Right ventricle myocardium inferior (tissue), 1 donor: ENCODE measurements around the gene SLC8A1. TPM values are rescaled to one million over a fixed set of nuclear protein-coding genes. Genes with fewer than 3 reads are reported as not detected.

ENCODE experiments used
- ATAC-seq: fragments of 200-7000 bp; cut with Tn5 transposase; one replicate; pipeline ENCODE4 v1.9.1; 2020; ENCODE audit warnings: mild to moderate bottlenecking, moderate library complexity
- DNase-seq: peaks from one replicate; pipeline ENCODE4 v3.0.0; 2021; ENCODE audit errors: missing footprints
- intact Hi-C: fragments of 100-400 bp; cut with DNase I; formaldehyde crosslinking; loops from one replicate; pipeline ENCODE4 v1.11.0; 2022
- total RNA-seq: library from RNA; stranded (reverse); fragmentation: NEBNext Ultra II Directional; extraction: Animal tissue kit (Norgen Biotek cat#: 25700); gene quantifications from one replicate; pipeline ENCODE4 v1.2.1, GENCODE V29; 2021
- donor health status: DM: no; HTN: yes; CAD: no; lungs with severe emphysema.

Gene SLC8A1
- total RNA-seq, 1 donor from 2014 or later = 999 TPM

GRCh38 chr2:40370007-40370395 is 81.9 kb downstream of the SLC8A1 start:
- DNase-seq (no peak), ATAC-seq (no peak)
- intact Hi-C loops = no loop called here

- DNase-seq = no peak
- intact Hi-C loops = loop anchor here (10.0 kb wide), 1 partner anchor 145 kb away; no protein-coding TSS in a partner anchor
- no peak for ATAC-seq
Observed at GRCh38 chr2:40369267-40370006, 82.5 kb downstream of the SLC8A1 start.

- DNase-seq (no peak), ATAC-seq (no peak)
- intact Hi-C loops = loop anchor here (10.0 kb wide), 1 partner anchor 147 kb away; no protein-coding TSS in a partner anchor
Observed at GRCh38 chr2:40367652-40368051, 84.2 kb downstream of the SLC8A1 start.

GRCh38 chr2:40367032-40367431 is 84.9 kb downstream of the SLC8A1 start:
- DNase-seq = no peak
- ATAC-seq = no peak
- intact Hi-C loops = loop anchor here (10.0 kb wide), 1 partner anchor 148 kb away; no protein-coding TSS in a partner anchor

- ATAC-seq (no peak), DNase-seq (no peak)
- intact Hi-C loops = loop anchor here (10.0 kb wide), 1 partner anchor 150 kb away; no protein-coding TSS in a partner anchor
Observed at GRCh38 chr2:40364151-40364874, 87.6 kb downstream of the SLC8A1 start.

- intact Hi-C loops = loop anchor here (10.0 kb wide), 1 partner anchor 151 kb away; no protein-coding TSS in a partner anchor
- ATAC-seq (no peak), DNase-seq (no peak)
Observed at GRCh38 chr2:40363631-40364030, 88.3 kb downstream of the SLC8A1 start.

- DNase-seq = no peak
- intact Hi-C loops = loop anchor here (10.0 kb wide), 1 partner anchor 152 kb away; no protein-coding TSS in a partner anchor
- ATAC-seq = no peak
Observed at GRCh38 chr2:40363231-40363630, 88.7 kb downstream of the SLC8A1 start.

GRCh38 chr2:40361478-40361877 is 90.4 kb downstream of the SLC8A1 start:
- ATAC-seq = no peak
- intact Hi-C loops = loop anchor here (10.0 kb wide), 1 partner anchor 153 kb away; no protein-coding TSS in a partner anchor

GRCh38 chr2:40360652-40361051 is 91.2 kb downstream of the SLC8A1 start:
- DNase-seq (no peak), ATAC-seq (peak; percentile 20)
- intact Hi-C loops = loop anchor here (10.0 kb wide), 1 partner anchor 154 kb away; no protein-coding TSS in a partner anchor

More at GRCh38 chr2:40361478-40361877, 90.4 kb downstream of the SLC8A1 start:
- no peak for DNase-seq

- ATAC-seq = no peak
- DNase-seq = no peak
- intact Hi-C loops = loop anchor here (10.0 kb wide), 1 partner anchor 155 kb away; no protein-coding TSS in a partner anchor
Observed at GRCh38 chr2:40359811-40360210, 92.1 kb downstream of the SLC8A1 start.

GRCh38 chr2:40358783-40359182 is 93.1 kb downstream of the SLC8A1 start:
- intact Hi-C loops = no loop called here
- DNase-seq (no peak), ATAC-seq (no peak)

- DNase-seq (no peak), ATAC-seq (no peak)
- intact Hi-C loops = no loop called here
Observed at GRCh38 chr2:40357667-40358066, 94.2 kb downstream of the SLC8A1 start.

- no peak for ATAC-seq
- intact Hi-C loops = no loop called here
- DNase-seq = no peak
Observed at GRCh38 chr2:40355451-40355850, 96.4 kb downstream of the SLC8A1 start.

- intact Hi-C loops = no loop called here
- ATAC-seq (peak; percentile 61), DNase-seq (no peak)
Observed at GRCh38 chr2:40353231-40353630, 98.7 kb downstream of the SLC8A1 start.

GRCh38 chr2:40352703-40353099 is 99.2 kb downstream of the SLC8A1 start:
- intact Hi-C loops = no loop called here
- peak; percentile 9 for ATAC-seq
- no peak for DNase-seq

- intact Hi-C loops = no loop called here
- ATAC-seq = no peak
Observed at GRCh38 chr2:40352041-40352702, 99.7 kb downstream of the SLC8A1 start.

GRCh38 chr2:40348665-40349064 is 103.2 kb downstream of the SLC8A1 start:
- no peak for DNase-seq
- intact Hi-C loops = no loop called here
- ATAC-seq = no peak

More at GRCh38 chr2:40352041-40352702, 99.7 kb downstream of the SLC8A1 start:
- DNase-seq = no peak

GRCh38 chr2:40348038-40348437 is 103.9 kb downstream of the SLC8A1 start:
- DNase-seq = no peak
- intact Hi-C loops = no loop called here

More at GRCh38 chr2:40348038-40348437, 103.9 kb downstream of the SLC8A1 start:
- ATAC-seq = no peak
